OCI-LY7 (cell line): ENCODE data around the gene PSKH1. TPM values are rescaled to one million over a fixed set of nuclear protein-coding genes. Genes with fewer than 3 reads are reported as not detected.
A peak's percentile ranks its signal among the peaks of the same experiment; 100 is the strongest.

ENCODE experiments used
- BruUV-seq: library from RNA; stranded (reverse); fragments of 400-500 nt; replicated peaks from 2 replicates; lab custom pipeline; 2021; lab: Mats Ljungman, UMichigan
- CTCF ChIA-PET: fragments of 300-600 bp; sonication (Branson Sonifier 250); formaldehyde crosslinking; loops from one replicate; lab custom pipeline; 2022; ENCODE audit warnings: antibody characterized with exemption; ENCODE audit not compliant: unreplicated experiment; lab: Charles Lee
- POLR2A ChIA-PET: fragments of 300-600 bp; sonication (Branson Sonifier 250); formaldehyde crosslinking; loops from one replicate; lab custom pipeline; 2022; ENCODE audit warnings: antibody characterized with exemption; lab: Charles Lee
- DNase-seq: peaks from one replicate; pipeline ENCODE4 v3.0.0-alpha.2; 2015; ENCODE audit warnings: low spot score
- H2AFZ ChIP-seq: fragments of 200-600 bp; sonication (generic), shearing (Covaris generic); 2 replicates; pipeline ENCODE4 v1.6.1; 2014; ENCODE audit warnings: mild to moderate bottlenecking, antibody characterized with exemption, low read length, moderate library complexity
- H3K27ac ChIP-seq: fragments of 200-600 bp; sonication (generic); 2 replicates; pipeline ENCODE4 v1.5.1; 2014; ENCODE audit warnings: mixed run types, low read depth, mild to moderate bottlenecking, moderate library complexity, low read length, inconsistent platforms; ENCODE audit not compliant: poor library complexity, severe bottlenecking
- H3K36me3 ChIP-seq: fragments of 200-600 bp; sonication (generic); 2 replicates; pipeline ENCODE4 v1.6.1; 2014; ENCODE audit warnings: mild to moderate bottlenecking, antibody characterized with exemption, low read length, moderate library complexity, mixed read lengths; ENCODE audit not compliant: insufficient read depth
- H3K4me1 ChIP-seq: fragments of 200-600 bp; sonication (generic); 2 replicates; pipeline ENCODE4 v1.5.1; 2014; ENCODE audit warnings: mild to moderate bottlenecking, low read length; ENCODE audit not compliant: insufficient read depth, poor library complexity, severe bottlenecking
- H3K4me2 ChIP-seq: fragments of 200-600 bp; sonication (generic); 2 replicates; pipeline ENCODE4 v1.6.1; 2014; ENCODE audit warnings: mild to moderate bottlenecking, low read length
- H3K4me3 ChIP-seq: fragments of 200-600 bp; sonication (generic); 2 replicates; pipeline ENCODE4 v1.5.1; 2014; ENCODE audit warnings: mild to moderate bottlenecking, low read depth, low read length; ENCODE audit not compliant: poor library complexity, severe bottlenecking
- H3K79me2 ChIP-seq: fragments of 200-600 bp; sonication (generic); 2 replicates; pipeline ENCODE4 v1.6.1; 2016; ENCODE audit warnings: low read depth, mild to moderate bottlenecking, low read length, moderate library complexity, mixed read lengths; ENCODE audit not compliant: insufficient read depth
- H3K9me2 ChIP-seq: fragments of 200-600 bp; sonication (generic); 2 replicates; pipeline ENCODE4 v1.6.1; 2016; ENCODE audit warnings: mild to moderate bottlenecking, low read length, mixed read lengths; ENCODE audit not compliant: insufficient read depth
- H3K9me3 ChIP-seq: fragments of 200-600 bp; sonication (generic); 2 replicates; pipeline ENCODE4 v1.6.1; 2014; ENCODE audit warnings: mild to moderate bottlenecking, mixed run types, low read length, mixed read lengths
- H4K20me1 ChIP-seq: fragments of 200-600 bp; sonication (generic); 2 replicates; pipeline ENCODE4 v1.6.1; 2014; ENCODE audit warnings: mild to moderate bottlenecking, antibody characterized with exemption, low read length, moderate library complexity, mixed read lengths; ENCODE audit not compliant: insufficient read depth
- EZH2phosphoT487 ChIP-seq: fragments of 200-600 bp; sonication (generic); IDR thresholded peaks from 2 replicates; pipeline ENCODE4 v1.6.1; 2018; ENCODE audit warnings: low read depth, borderline replicate concordance, mild to moderate bottlenecking, mixed run types, antibody characterized with exemption, low read length, moderate library complexity, mixed read lengths
- intact Hi-C: fragments of 100-400 bp; cut with micrococcal nuclease; formaldehyde crosslinking; loops from one replicate; pipeline ENCODE4 v1.10.0; 2022; ENCODE audit not compliant: unreplicated experiment
- total RNA-seq, 2 experiments: library from RNA; depleted of rRNA in 1 of 2; stranded (reverse); fragments of >200 nt in 1 of 2; shearing (Covaris generic) in 1 of 2; gene quantifications; 2 replicates each; pipeline ENCODE4 v1.2.3, GENCODE V29; 2014 to 2022
- TF ChIP-seq, protein P1 (sequence below): fragments of 200-600 bp; sonication (generic); conservative IDR thresholded peaks from 2 replicates; pipeline ENCODE4 v1.5.1; 2014; ENCODE audit warnings: mild to moderate bottlenecking, antibody characterized with exemption, low read length, moderate library complexity, mixed read lengths

The PSKH1 gene
- total RNA-seq, 2 experiments from 2014 or later, result 10.4 to 27.1 TPM

DNA sequence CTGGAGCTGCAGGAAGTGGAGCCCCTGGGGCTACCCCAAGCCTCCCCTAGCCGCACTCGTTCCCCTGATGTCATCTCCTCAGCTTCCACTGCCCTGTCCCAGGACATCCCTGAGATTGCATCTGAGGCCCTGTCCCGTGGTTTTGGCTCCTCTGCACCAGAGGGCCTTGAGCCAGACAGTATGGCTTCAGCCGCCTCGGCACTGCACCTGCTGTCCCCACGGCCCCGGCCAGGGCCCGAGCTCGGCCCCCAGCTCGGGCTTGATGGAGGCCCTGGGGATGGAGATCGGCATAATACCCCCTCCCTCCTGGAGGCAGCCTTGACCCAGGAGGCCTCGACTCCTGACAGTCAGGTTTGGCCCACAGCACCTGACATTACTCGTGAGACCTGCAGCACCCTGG, 12.5 kb upstream of the PSKH1 start:
- POLR2A ChIA-PET, result no interaction called here
- intact Hi-C loops, result loop anchor here (5.0 kb wide), 1 partner anchor 182 kb away; no protein-coding TSS in a partner anchor
- Histone ChIP-seq H2AFZ (no peak overlapping the region), H3K27ac (no peak overlapping the region), H3K4me2 (no peak overlapping the region), H3K9me2 (no peaks in the 10 kb centered on the region), H3K79me2 (peaks cover 3% of the 10 kb centered on the region; the same call in 1 of the 2 replicates), H3K9me3 (no peaks in the 10 kb centered on the region), H3K4me1 (no peaks in the 10 kb centered on the region), H4K20me1 (no peaks in the 10 kb centered on the region), H3K36me3 (peaks cover 97% of the 10 kb centered on the region), H3K4me3 (no peak overlapping the region)
- TF ChIP-seq EZH2phosphoT487, result no peak
- TF ChIP-seq, protein P1, sequence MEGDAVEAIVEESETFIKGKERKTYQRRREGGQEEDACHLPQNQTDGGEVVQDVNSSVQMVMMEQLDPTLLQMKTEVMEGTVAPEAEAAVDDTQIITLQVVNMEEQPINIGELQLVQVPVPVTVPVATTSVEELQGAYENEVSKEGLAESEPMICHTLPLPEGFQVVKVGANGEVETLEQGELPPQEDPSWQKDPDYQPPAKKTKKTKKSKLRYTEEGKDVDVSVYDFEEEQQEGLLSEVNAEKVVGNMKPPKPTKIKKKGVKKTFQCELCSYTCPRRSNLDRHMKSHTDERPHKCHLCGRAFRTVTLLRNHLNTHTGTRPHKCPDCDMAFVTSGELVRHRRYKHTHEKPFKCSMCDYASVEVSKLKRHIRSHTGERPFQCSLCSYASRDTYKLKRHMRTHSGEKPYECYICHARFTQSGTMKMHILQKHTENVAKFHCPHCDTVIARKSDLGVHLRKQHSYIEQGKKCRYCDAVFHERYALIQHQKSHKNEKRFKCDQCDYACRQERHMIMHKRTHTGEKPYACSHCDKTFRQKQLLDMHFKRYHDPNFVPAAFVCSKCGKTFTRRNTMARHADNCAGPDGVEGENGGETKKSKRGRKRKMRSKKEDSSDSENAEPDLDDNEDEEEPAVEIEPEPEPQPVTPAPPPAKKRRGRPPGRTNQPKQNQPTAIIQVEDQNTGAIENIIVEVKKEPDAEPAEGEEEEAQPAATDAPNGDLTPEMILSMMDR, result no peak
- BruUV-seq, result no TSS peak
- DNase-seq, result no peak
- CTCF ChIA-PET, result no interaction called here

DNA sequence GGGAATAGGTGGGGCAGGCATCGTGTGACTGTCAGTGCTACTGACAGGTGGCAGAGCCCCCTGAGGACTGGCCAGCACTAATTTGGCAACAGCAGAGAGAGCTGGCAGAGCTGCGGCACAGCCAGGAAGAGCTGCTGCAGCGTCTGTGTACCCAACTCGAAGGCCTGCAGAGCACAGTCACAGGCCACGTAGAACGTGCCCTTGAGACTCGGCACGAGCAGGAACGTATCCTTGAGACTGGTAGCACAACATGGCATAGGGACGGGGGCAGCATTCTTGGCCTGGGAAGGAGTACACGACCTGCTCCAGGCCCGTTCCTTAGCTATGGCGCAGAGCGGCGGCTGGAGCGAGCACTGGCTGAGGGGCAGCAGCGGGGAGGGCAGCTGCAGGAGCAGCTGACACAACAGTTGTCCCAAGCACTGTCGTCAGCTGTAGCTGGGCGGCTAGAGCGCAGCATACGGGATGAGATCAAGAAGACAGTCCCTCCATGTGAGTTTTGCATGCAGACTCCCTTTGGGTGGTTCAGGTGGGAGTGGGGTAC, 11.4 kb upstream of the PSKH1 start:
- intact Hi-C loops, result loop anchor here (5.0 kb wide), 1 partner anchor 181 kb away; no protein-coding TSS in a partner anchor
- Histone ChIP-seq H3K4me1 (no peaks in the 10 kb centered on the region), H3K27ac (no peak overlapping the region), H3K4me3 (no peak overlapping the region), H3K36me3 (peaks cover 91% of the 10 kb centered on the region), H3K4me2 (no peak overlapping the region), H3K9me3 (no peaks in the 10 kb centered on the region), H4K20me1 (no peaks in the 10 kb centered on the region), H2AFZ (no peak overlapping the region), H3K79me2 (no peaks in the 10 kb centered on the region), H3K9me2 (no peaks in the 10 kb centered on the region)
- CTCF ChIA-PET, result no interaction called here
- POLR2A ChIA-PET, result no interaction called here
- TF ChIP-seq EZH2phosphoT487, result no peak
- TF ChIP-seq, protein P1, result no peak
- no peak for DNase-seq
- BruUV-seq, result TSS peak; percentile 50
